Neural progenitor cell (in vitro differentiated cells): ENCODE results near the gene DNAJC3. TPM values are rescaled to one million over a fixed set of nuclear protein-coding genes. Genes with fewer than 3 reads are reported as not detected.

Source experiments
- DNase-seq: peaks from one replicate; pipeline ENCODE4 v3.0.0-alpha.2; 2016; ENCODE audit warnings: low spot score
- H2AFZ ChIP-seq: fragments of 200-600 bp; sonication (generic); replicated peaks from 2 replicates; pipeline ENCODE4 v1.6.1; 2016; ENCODE audit warnings: antibody characterized with exemption
- H3F3A ChIP-seq: fragments of 200-600 bp; sonication (generic); 2 replicates; pipeline ENCODE4 v1.6.1; 2016; ENCODE audit warnings: antibody characterized with exemption, low read depth
- H3K27ac ChIP-seq: fragments of 200-600 bp; sonication (generic); 2 replicates; pipeline ENCODE4 v1.5.1; 2016; ENCODE audit warnings: mild to moderate bottlenecking
- H3K27me3 ChIP-seq: fragments of 200-600 bp; sonication (generic); 2 replicates; pipeline ENCODE4 v1.6.1; 2016; ENCODE audit warnings: mild to moderate bottlenecking, moderate library complexity
- H3K36me3 ChIP-seq: fragments of 200-600 bp; sonication (generic); 2 replicates; pipeline ENCODE4 v1.5.1; 2016
- H3K4me1 ChIP-seq: fragments of 200-600 bp; sonication (generic); 2 replicates; pipeline ENCODE4 v1.6.1; 2016; ENCODE audit warnings: mixed run types
- H3K4me2 ChIP-seq: fragments of 200-600 bp; sonication (generic); 2 replicates; pipeline ENCODE4 v1.6.1; 2016
- H3K4me3 ChIP-seq: fragments of 200-600 bp; sonication (generic); 2 replicates; pipeline ENCODE4 v1.5.1; 2016
- H3K79me2 ChIP-seq: fragments of 200-600 bp; sonication (generic); 2 replicates; pipeline ENCODE4 v1.6.1; 2016; ENCODE audit warnings: low read depth
- H3K9ac ChIP-seq: fragments of 200-600 bp; sonication (generic); 2 replicates; pipeline ENCODE4 v1.6.1; 2016
- H3K9me3 ChIP-seq: fragments of 200-600 bp; sonication (generic); 2 replicates; pipeline ENCODE4 v1.5.1; 2016; ENCODE audit warnings: low read depth
- H4K20me1 ChIP-seq: fragments of 200-600 bp; sonication (generic); 2 replicates; pipeline ENCODE4 v1.6.1; 2016; ENCODE audit warnings: low read depth
- H3K27ac Mint-ChIP-seq: 3 replicates; pipeline ENCODE4 v1.8.0; 2021; ENCODE audit warnings: mixed read lengths
- H3K27me3 Mint-ChIP-seq: 2 replicates; pipeline ENCODE4 v1.8.0; 2022; ENCODE audit warnings: low read depth, mild to moderate bottlenecking, inconsistent platforms, moderate library complexity, mixed read lengths; ENCODE audit not compliant: insufficient read depth
- H3K36me3 Mint-ChIP-seq: 3 replicates; pipeline ENCODE4 v1.8.0; 2021; ENCODE audit warnings: mixed read lengths
- H3K4me1 Mint-ChIP-seq: 3 replicates; pipeline ENCODE4 v1.8.0; 2021; ENCODE audit warnings: mixed read lengths
- H3K4me3 Mint-ChIP-seq: 3 replicates; pipeline ENCODE4 v1.8.0; 2021; ENCODE audit warnings: mild to moderate bottlenecking, moderate library complexity, mixed read lengths
- H3K9me3 Mint-ChIP-seq: 3 replicates; pipeline ENCODE4 v1.8.0; 2020; ENCODE audit warnings: mixed read lengths
- EZH2 ChIP-seq: fragments of 200-600 bp; sonication (generic); IDR thresholded peaks from 2 replicates; pipeline ENCODE4 v1.6.1; 2017; ENCODE audit warnings: antibody characterized with exemption, mild to moderate bottlenecking, moderate library complexity
- EZH2phosphoT487 ChIP-seq: fragments of 200-600 bp; sonication (generic); IDR thresholded peaks from 2 replicates; pipeline ENCODE4 v1.6.1; 2017; ENCODE audit warnings: antibody characterized with exemption
- total RNA-seq: library from RNA; depleted of rRNA; stranded (reverse); fragments of >200 nt; gene quantifications from 2 replicates; pipeline ENCODE4 v1.2.3, GENCODE V29; 2015; ENCODE audit warnings: low replicate concordance
- TF ChIP-seq, protein P1 (sequence below): fragments of 200-600 bp; sonication (generic); IDR thresholded peaks from 2 replicates; pipeline ENCODE4 v1.5.1; 2017; ENCODE audit warnings: antibody characterized with exemption, mild to moderate bottlenecking

The DNAJC3 gene
- total RNA-seq, 1 donor from 2014 or later: 17.3 TPM

DNA sequence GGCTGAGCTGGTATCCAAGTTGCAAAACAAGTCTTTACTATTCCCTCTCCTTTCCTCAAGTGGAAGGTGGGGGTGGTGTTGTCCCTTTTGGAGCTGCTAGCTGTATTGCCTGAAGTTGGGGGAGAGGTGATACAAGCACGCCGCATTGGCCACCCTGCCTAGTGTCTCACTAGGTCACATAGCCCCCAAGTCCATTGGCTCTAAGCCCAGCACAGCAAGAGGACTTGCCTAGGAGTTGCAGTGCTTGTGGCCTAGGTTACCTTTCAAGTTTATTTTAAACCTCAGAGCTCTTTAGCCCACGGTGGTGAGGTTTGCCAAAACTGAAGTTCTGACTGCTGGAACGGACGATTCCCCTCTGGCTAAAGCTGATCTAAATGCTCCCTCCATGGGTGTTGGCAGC, 5.3 kb upstream of the DNAJC3 start:
- Mint-ChIP-seq H3K36me3 (peaks cover 14% of the 10 kb centered on the region), H3K27ac (no peak overlapping the region), H3K4me3 (no peak overlapping the region), H3K27me3 (no peaks in the 10 kb centered on the region), H3K9me3 (peaks cover 44% of the 10 kb centered on the region), H3K4me1 (peaks cover 13% of the 10 kb centered on the region)
- H3K9ac ChIP-seq: no peak overlapping the region
- no peak overlapping the region for H3K4me3 ChIP-seq
- H3F3A ChIP-seq: peaks cover 13% of the 10 kb centered on the region
- H3K9me3 ChIP-seq: peaks cover 15% of the 10 kb centered on the region
- H2AFZ ChIP-seq: no peak overlapping the region
- H3K36me3 ChIP-seq: no peaks in the 10 kb centered on the region
- peaks cover 13% of the 10 kb centered on the region for H3K79me2 ChIP-seq
- peaks cover 11% of the 10 kb centered on the region for H3K4me1 ChIP-seq
- TF ChIP-seq EZH2phosphoT487 (no peak), EZH2 (no peak)
- TF ChIP-seq, protein P1, sequence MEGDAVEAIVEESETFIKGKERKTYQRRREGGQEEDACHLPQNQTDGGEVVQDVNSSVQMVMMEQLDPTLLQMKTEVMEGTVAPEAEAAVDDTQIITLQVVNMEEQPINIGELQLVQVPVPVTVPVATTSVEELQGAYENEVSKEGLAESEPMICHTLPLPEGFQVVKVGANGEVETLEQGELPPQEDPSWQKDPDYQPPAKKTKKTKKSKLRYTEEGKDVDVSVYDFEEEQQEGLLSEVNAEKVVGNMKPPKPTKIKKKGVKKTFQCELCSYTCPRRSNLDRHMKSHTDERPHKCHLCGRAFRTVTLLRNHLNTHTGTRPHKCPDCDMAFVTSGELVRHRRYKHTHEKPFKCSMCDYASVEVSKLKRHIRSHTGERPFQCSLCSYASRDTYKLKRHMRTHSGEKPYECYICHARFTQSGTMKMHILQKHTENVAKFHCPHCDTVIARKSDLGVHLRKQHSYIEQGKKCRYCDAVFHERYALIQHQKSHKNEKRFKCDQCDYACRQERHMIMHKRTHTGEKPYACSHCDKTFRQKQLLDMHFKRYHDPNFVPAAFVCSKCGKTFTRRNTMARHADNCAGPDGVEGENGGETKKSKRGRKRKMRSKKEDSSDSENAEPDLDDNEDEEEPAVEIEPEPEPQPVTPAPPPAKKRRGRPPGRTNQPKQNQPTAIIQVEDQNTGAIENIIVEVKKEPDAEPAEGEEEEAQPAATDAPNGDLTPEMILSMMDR: no peak
- H3K27me3 ChIP-seq: no peaks in the 10 kb centered on the region
- no peak overlapping the region for H3K4me2 ChIP-seq
- DNase-seq: no peak
- no peak overlapping the region for H3K27ac ChIP-seq
- no peaks in the 10 kb centered on the region for H4K20me1 ChIP-seq

DNA sequence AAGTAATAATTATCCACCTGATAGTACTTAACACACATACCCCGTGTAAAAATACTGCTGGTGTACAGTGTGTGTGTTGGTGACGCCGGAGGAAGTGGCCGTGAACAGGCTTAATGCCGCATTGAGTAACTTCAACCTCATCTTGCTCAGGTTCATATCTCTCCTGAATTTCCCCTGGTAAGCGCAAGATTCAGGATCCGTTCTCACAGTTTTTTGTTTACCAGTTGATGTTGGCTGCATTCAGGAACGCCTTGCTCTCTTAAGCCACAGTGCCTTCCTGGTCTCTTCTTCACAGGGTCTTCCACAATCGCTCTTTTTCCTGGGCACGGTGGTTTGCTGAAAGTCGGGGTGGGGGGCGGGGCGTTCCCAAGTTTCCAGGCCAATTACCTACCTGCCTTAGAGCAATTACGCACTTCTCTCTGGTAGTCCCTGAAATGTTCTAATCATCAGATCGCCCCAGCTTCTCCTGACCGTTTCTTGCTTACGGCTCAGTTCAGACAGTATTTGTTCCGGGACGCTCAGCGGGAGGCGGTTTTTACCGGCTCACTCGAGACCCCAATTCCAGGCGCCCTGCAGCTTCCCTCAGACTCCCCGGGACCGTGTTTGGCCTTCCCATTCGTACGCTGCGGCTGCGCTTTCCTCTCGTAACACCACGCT, 706 bp upstream of the DNAJC3 start:
- H3K36me3 ChIP-seq: no peaks in the 10 kb centered on the region

GRCh38 chr13:95677564-95678266, 776 bp downstream of the DNAJC3 start:
- peaks cover 45% of the 10 kb centered on the region for H3K79me2 ChIP-seq
- peaks cover 5% of the 10 kb centered on the region for H3K9me3 Mint-ChIP-seq
- H3K4me3 Mint-ChIP-seq: peak overlapping the region; percentile 92
- H3K4me3 ChIP-seq: peak overlapping the region; percentile 75
- H2AFZ ChIP-seq: peak overlapping the region; percentile 83
- H3K36me3 ChIP-seq: no peaks in the 10 kb centered on the region
- peak overlapping the region; percentile 81 for H3K9ac ChIP-seq
- peaks cover 23% of the 10 kb centered on the region for H3K4me1 ChIP-seq
- H3K27ac Mint-ChIP-seq: no peak overlapping the region
- H3K36me3 Mint-ChIP-seq: peaks cover 3% of the 10 kb centered on the region
- peaks cover 24% of the 10 kb centered on the region for H3K4me1 Mint-ChIP-seq
- H4K20me1 ChIP-seq: peaks cover 7% of the 10 kb centered on the region
- H3K4me2 ChIP-seq: peak overlapping the region; percentile 95
- H3K27ac ChIP-seq: peak overlapping the region; percentile 81
- no peak for TF ChIP-seq EZH2
- TF ChIP-seq, protein P1: no peak
- no peak for TF ChIP-seq EZH2phosphoT487
- no peaks in the 10 kb centered on the region for H3K27me3 ChIP-seq
- H3K27me3 Mint-ChIP-seq: peaks cover 5% of the 10 kb centered on the region
- no peaks in the 10 kb centered on the region for H3K9me3 ChIP-seq
- H3F3A ChIP-seq: peaks cover 18% of the 10 kb centered on the region
- peak; percentile 57 for DNase-seq

More for the DNA sequence above, 706 bp upstream of the DNAJC3 start:
- Mint-ChIP-seq H3K36me3 (peaks cover 7% of the 10 kb centered on the region), H3K4me3 (peak overlapping the region; percentile 92), H3K9me3 (peaks cover 9% of the 10 kb centered on the region), H3K27me3 (peaks cover 5% of the 10 kb centered on the region), H3K27ac (peak overlapping the region; percentile 91), H3K4me1 (peaks cover 24% of the 10 kb centered on the region)
- no peaks in the 10 kb centered on the region for H3K27me3 ChIP-seq
- TF ChIP-seq, protein P1: no peak
- TF ChIP-seq EZH2phosphoT487 (no peak), EZH2 (no peak)
- H2AFZ ChIP-seq: peak overlapping the region; percentile 97
- H3K4me1 ChIP-seq: peaks cover 23% of the 10 kb centered on the region
- peak overlapping the region; percentile 75 for H3K4me3 ChIP-seq
- H3K27ac ChIP-seq: peak overlapping the region; percentile 94
- H3K9ac ChIP-seq: peak overlapping the region; percentile 57
- H3K9me3 ChIP-seq: no peaks in the 10 kb centered on the region
- H3K4me2 ChIP-seq: peak overlapping the region; percentile 94
- H3K79me2 ChIP-seq: peaks cover 44% of the 10 kb centered on the region
- peaks cover 18% of the 10 kb centered on the region for H3F3A ChIP-seq
- DNase-seq: no peak
- peaks cover 7% of the 10 kb centered on the region for H4K20me1 ChIP-seq
